ENCODE measurements around the gene B3GALNT2.

- TF ChIP-seq TCF12 (IDR thresholded peaks at IDR 0.05; ENCODE audit: low read depth) = no peak
- no peak for TF ChIP-seq EGR1 (IDR thresholded peaks at IDR 0.05)
- TF ChIP-seq MAX (IDR thresholded peaks at IDR 0.05) = no peak
- TF ChIP-seq YY1 (IDR thresholded peaks at IDR 0.05; ENCODE audit: low read depth) = no peak
- TF ChIP-seq CREB1 (IDR thresholded peaks at IDR 0.05; ENCODE audit: low read depth) = no peak
- no peak for TF ChIP-seq NFIC (IDR thresholded peaks at IDR 0.05)
- no peak for TF ChIP-seq FOXM1 (IDR thresholded peaks at IDR 0.05; ENCODE audit: borderline replicate concordance, low read depth)
Observed at GRCh38 chr1:235454021-235454420, 50.2 kb downstream of the B3GALNT2 start.

Data from Ishikawa (cell line).